K562 (cell line): Measurements from ENCODE around the gene EFHB. TPM values are rescaled to one million over a fixed set of nuclear protein-coding genes. Genes with fewer than 3 reads are reported as not detected.

Source experiments
- ADNP ChIP-seq: fragments of 200-800 bp; sonication (Bioruptor generic); IDR thresholded peaks from 2 replicates; pipeline ENCODE4 v1.6.1; 2016; ENCODE audit warnings: missing genetic modification characterization, missing compliant biosample characterization
- FIP1L1 ChIP-seq: fragments of 200-400 bp; formaldehyde crosslinking; IDR thresholded peaks from 2 replicates; pipeline ENCODE4 v1.6.1; 2018; ENCODE audit warnings: mild to moderate bottlenecking, low read depth, low read length; ENCODE audit not compliant: poor library complexity, severe bottlenecking
- FOSL1 ChIP-seq: fragments of 200-800 bp; sonication (Bioruptor generic); conservative IDR thresholded peaks from 2 replicates; pipeline ENCODE4 v1.6.1; 2016; ENCODE audit warnings: missing genetic modification characterization, missing compliant biosample characterization
- ID3 ChIP-seq, 2 experiments: fragments of 250-450 bp in 1 of 2; fragments of 450-650 bp in 1 of 2; sonication (Bioruptor Pico) in 1 of 2; IDR thresholded peaks; 2 replicates each; pipeline versions ENCODE4 v1.6.1 to v1.8.0; 2016 to 2021; ENCODE audit warnings: mild to moderate bottlenecking in 2 of 2, moderate library complexity in 2 of 2, missing compliant biosample characterization in 1 of 2, missing genetic modification characterization in 1 of 2
- PHF21A ChIP-seq: fragments of 450-650 bp; IDR thresholded peaks from 2 replicates; pipeline ENCODE4 v1.6.1; 2017; ENCODE audit warnings: low read depth, borderline replicate concordance
- PRMT5 ChIP-seq: sonication (generic); formaldehyde crosslinking; IDR thresholded peaks from 2 replicates; pipeline ENCODE4 v1.5.0; 2020; ENCODE audit warnings: missing genetic modification reagents
- SMARCA4 ChIP-seq: fragments of 450-650 bp; IDR thresholded peaks from 2 replicates; pipeline ENCODE4 v1.6.1; 2016
- TAF1 ChIP-seq: IDR thresholded peaks from 2 replicates; pipeline ENCODE4 v1.6.1; 2011; ENCODE audit warnings: mild to moderate bottlenecking, low read length, moderate library complexity; ENCODE audit not compliant: insufficient read depth, control insufficient read depth, severe bottlenecking; ENCODE audit errors: extremely low read depth
- YY1 ChIP-seq, 3 experiments: IDR thresholded peaks; 2 replicates each; pipeline ENCODE4 v1.6.1; 2011; ENCODE audit warnings: low read length in 2 of 3, mild to moderate bottlenecking in 2 of 3, moderate library complexity in 2 of 3, borderline replicate concordance in 1 of 3, control low read depth in 1 of 3, low read depth in 1 of 3; ENCODE audit not compliant: insufficient read depth in 3 of 3, insufficient replicate concordance in 2 of 3, control insufficient read depth in 1 of 3, insufficient read length in 1 of 3; ENCODE audit errors: extremely low read depth in 1 of 3
- ZNF175 ChIP-seq: fragments of 200-800 bp; sonication (Bioruptor generic); IDR thresholded peaks from 2 replicates; pipeline ENCODE4 v1.6.1; 2016; ENCODE audit warnings: low read depth, mild to moderate bottlenecking, missing genetic modification characterization, missing compliant biosample characterization
- ZNF224 ChIP-seq: sonication (generic); formaldehyde crosslinking; IDR thresholded peaks from 2 replicates; pipeline ENCODE4 v1.8.0; 2022; ENCODE audit warnings: mild to moderate bottlenecking, missing genetic modification reagents
- ZNF507 ChIP-seq: conservative IDR thresholded peaks from 2 replicates; pipeline ENCODE4 v1.6.1; 2017; ENCODE audit warnings: missing genetic modification characterization, missing compliant biosample characterization
- polyA plus RNA-seq, 8 experiments: library from polyadenylated mRNA; depleted of rRNA in 4 of 8; stranded (reverse) in 5 of 8; unstranded in 3 of 8; fragments of >200 nt; fragmentation: Nextera tagmentation in 2 of 8; fragmentation: Illumina TruSeq in 1 of 8; extraction: Ambion mirVana in 2 of 8; extraction: Trizol in 1 of 8; gene quantifications; 2 replicates each; pipeline versions ENCODE4 v1.2.1 to v1.2.3, GENCODE V29; 2011 to 2014; ENCODE audit warnings: inconsistent platforms in 1 of 8, missing spikeins in 1 of 8
- total RNA-seq, 7 experiments: library from RNA; depleted of rRNA in 6 of 7; stranded (reverse); fragments of >200 nt in 6 of 7; fragmentation: Illumina TruSeq in 2 of 7; extraction: Trizol in 2 of 7; gene quantifications; 2 replicates each; pipeline versions ENCODE4 v1.2.1 to v1.2.3, GENCODE V29; 2011 to 2021; ENCODE audit warnings: low replicate concordance in 1 of 7
- TF ChIP-seq, protein P1 (sequence below), 2 experiments: fragments of 450-650 bp; formaldehyde crosslinking in 1 of 2; IDR thresholded peaks; 2 replicates each; pipeline versions ENCODE4 v1.4.0 to v1.6.1; 2014 to 2020; ENCODE audit warnings: mild to moderate bottlenecking in 2 of 2, borderline replicate concordance in 1 of 2, low read depth in 1 of 2
- TF ChIP-seq, protein P2 (sequence below): sonication (generic); formaldehyde crosslinking; IDR thresholded peaks from 2 replicates; pipeline ENCODE4 v1.8.0; 2022; ENCODE audit warnings: missing genetic modification reagents, mild to moderate bottlenecking, borderline replicate concordance

The EFHB gene
- total and polyA plus RNA-seq, 9 of the 15 experiments (the other 6 are each of a cell fraction or from before 2014, with no cell fraction given) = 1.5 to 4.0 (median 1.8) TPM

DNA sequence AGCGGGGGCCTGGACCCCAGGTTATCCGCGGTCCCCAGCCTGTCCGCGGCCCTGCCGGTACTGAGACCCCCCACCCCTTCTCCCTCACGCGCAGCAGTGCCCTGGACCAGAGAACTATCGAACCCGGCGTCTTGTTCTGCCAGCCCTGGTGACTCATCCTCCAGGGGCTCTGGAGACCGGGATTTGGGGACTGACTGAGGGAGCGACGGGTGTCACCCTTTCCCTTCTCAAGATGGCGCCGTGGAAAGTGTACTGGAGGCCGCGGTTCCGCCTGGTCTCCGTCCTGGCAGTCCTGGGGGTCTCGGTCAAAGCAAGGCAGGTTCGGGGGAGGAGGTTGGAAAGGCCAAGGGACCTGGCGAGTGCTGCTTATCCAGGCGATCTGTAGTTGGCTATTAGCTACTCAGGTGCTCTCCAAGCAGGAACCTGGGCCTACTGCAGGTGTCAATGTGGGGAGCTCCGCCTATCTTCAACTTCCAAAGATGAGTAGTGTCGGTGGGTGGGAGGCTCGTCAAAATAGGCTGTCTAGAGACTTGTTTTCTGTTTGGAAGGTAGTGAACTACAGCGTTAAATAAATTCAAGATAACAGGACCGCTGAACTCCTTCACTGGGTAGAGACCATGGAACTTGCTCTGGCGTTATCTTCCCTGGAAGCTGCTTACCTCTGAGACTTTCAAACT is 13.7 kb upstream of the EFHB start (continued):
- TF ChIP-seq, protein P1, sequence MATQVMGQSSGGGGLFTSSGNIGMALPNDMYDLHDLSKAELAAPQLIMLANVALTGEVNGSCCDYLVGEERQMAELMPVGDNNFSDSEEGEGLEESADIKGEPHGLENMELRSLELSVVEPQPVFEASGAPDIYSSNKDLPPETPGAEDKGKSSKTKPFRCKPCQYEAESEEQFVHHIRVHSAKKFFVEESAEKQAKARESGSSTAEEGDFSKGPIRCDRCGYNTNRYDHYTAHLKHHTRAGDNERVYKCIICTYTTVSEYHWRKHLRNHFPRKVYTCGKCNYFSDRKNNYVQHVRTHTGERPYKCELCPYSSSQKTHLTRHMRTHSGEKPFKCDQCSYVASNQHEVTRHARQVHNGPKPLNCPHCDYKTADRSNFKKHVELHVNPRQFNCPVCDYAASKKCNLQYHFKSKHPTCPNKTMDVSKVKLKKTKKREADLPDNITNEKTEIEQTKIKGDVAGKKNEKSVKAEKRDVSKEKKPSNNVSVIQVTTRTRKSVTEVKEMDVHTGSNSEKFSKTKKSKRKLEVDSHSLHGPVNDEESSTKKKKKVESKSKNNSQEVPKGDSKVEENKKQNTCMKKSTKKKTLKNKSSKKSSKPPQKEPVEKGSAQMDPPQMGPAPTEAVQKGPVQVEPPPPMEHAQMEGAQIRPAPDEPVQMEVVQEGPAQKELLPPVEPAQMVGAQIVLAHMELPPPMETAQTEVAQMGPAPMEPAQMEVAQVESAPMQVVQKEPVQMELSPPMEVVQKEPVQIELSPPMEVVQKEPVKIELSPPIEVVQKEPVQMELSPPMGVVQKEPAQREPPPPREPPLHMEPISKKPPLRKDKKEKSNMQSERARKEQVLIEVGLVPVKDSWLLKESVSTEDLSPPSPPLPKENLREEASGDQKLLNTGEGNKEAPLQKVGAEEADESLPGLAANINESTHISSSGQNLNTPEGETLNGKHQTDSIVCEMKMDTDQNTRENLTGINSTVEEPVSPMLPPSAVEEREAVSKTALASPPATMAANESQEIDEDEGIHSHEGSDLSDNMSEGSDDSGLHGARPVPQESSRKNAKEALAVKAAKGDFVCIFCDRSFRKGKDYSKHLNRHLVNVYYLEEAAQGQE (IDR thresholded peaks at IDR 0.05; ENCODE audit: borderline replicate concordance) = no peak
- TF ChIP-seq, protein P1 (CRISPR knock-in tag; IDR thresholded peaks at IDR 0.05; ENCODE audit: low read depth) = 0 out of 2 replicates have a peak, but pooled peaks have one; percentile 43
- no peak for TF ChIP-seq ZNF175
- TF ChIP-seq PRMT5 (CRISPR knock-in tag) = no peak
- TF ChIP-seq ID3 (CRISPR knock-in tag; IDR thresholded peaks at IDR 0.05) = no peak
- TF ChIP-seq ID3 (tag; IDR thresholded peaks at IDR 0.05) = peak; percentile 74; the same call in 1 of the 2 replicates
- TF ChIP-seq, protein P2, sequence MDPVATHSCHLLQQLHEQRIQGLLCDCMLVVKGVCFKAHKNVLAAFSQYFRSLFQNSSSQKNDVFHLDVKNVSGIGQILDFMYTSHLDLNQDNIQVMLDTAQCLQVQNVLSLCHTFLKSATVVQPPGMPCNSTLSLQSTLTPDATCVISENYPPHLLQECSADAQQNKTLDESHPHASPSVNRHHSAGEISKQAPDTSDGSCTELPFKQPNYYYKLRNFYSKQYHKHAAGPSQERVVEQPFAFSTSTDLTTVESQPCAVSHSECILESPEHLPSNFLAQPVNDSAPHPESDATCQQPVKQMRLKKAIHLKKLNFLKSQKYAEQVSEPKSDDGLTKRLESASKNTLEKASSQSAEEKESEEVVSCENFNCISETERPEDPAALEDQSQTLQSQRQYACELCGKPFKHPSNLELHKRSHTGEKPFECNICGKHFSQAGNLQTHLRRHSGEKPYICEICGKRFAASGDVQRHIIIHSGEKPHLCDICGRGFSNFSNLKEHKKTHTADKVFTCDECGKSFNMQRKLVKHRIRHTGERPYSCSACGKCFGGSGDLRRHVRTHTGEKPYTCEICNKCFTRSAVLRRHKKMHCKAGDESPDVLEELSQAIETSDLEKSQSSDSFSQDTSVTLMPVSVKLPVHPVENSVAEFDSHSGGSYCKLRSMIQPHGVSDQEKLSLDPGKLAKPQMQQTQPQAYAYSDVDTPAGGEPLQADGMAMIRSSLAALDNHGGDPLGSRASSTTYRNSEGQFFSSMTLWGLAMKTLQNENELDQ (CRISPR knock-in tag) = no peak; the same call in 1 of the 2 replicates
- no peak for TF ChIP-seq PHF21A
- TF ChIP-seq YY1 (IDR thresholded peaks at IDR 0.05; ENCODE audit: borderline replicate concordance in 1 of 3, control insufficient read depth in 1 of 3, extremely low read depth in 1 of 3, insufficient read depth in 3 of 3, insufficient read length in 1 of 3, insufficient replicate concordance in 2 of 3, low read depth in 1 of 3, low read length in 2 of 3) = peak; percentile 88 to 97 (median 91)
- TF ChIP-seq FOSL1 = peak; percentile 86
- TF ChIP-seq TAF1 = peak; percentile 24
- peak; percentile 64 for TF ChIP-seq FIP1L1
- TF ChIP-seq ZNF507 (tag) = no peak
- no peak for TF ChIP-seq ZNF224 (CRISPR knock-in tag)
- 0 out of 2 replicates have a peak, but pooled peaks have one; percentile 27 for TF ChIP-seq SMARCA4
- no peak for TF ChIP-seq ADNP (tag)
